Stimulated activated naive CD8-positive, alpha-beta T cell treated with anti-CD3 and anti-CD28 coated beads, Interleukin-15, amount 100 ng/mL, for 72 hours (primary cell): Measurements from ENCODE around the gene TMEM39B.

ENCODE experiments used
- ATAC-seq: fragments of 150-1000 bp; cut with Tn5 transposase; 2 replicates; pipeline ENCODE4 v1.10.0; 2021; ENCODE audit warnings: mild to moderate bottlenecking, moderate library complexity
- DNase-seq, 2 donors: peaks; one replicate each; pipeline ENCODE4 v3.0.0; 2021 to 2022
- H3K27ac Mint-ChIP-seq, 2 donors: one replicate each; pipeline ENCODE4 v1.8.0; 2022; ENCODE audit warnings: mild to moderate bottlenecking in 2 of 2, mixed read lengths in 2 of 2, moderate library complexity in 2 of 2
- H3K27me3 Mint-ChIP-seq: one replicate; pipeline ENCODE4 v1.8.0; 2022; ENCODE audit warnings: mixed read lengths
- H3K4me1 Mint-ChIP-seq: one replicate; pipeline ENCODE4 v1.8.0; 2022; ENCODE audit warnings: mild to moderate bottlenecking, mixed read lengths
- H3K4me3 Mint-ChIP-seq, 2 donors: one replicate each; pipeline ENCODE4 v1.8.0; 2022; ENCODE audit warnings: mild to moderate bottlenecking in 2 of 2, mixed read lengths in 2 of 2, moderate library complexity in 1 of 2
- H3K9me3 Mint-ChIP-seq, 2 donors: one replicate each; pipeline ENCODE4 v1.8.0; 2022; ENCODE audit warnings: mixed read lengths in 2 of 2

TMEM39B gene

DNA sequence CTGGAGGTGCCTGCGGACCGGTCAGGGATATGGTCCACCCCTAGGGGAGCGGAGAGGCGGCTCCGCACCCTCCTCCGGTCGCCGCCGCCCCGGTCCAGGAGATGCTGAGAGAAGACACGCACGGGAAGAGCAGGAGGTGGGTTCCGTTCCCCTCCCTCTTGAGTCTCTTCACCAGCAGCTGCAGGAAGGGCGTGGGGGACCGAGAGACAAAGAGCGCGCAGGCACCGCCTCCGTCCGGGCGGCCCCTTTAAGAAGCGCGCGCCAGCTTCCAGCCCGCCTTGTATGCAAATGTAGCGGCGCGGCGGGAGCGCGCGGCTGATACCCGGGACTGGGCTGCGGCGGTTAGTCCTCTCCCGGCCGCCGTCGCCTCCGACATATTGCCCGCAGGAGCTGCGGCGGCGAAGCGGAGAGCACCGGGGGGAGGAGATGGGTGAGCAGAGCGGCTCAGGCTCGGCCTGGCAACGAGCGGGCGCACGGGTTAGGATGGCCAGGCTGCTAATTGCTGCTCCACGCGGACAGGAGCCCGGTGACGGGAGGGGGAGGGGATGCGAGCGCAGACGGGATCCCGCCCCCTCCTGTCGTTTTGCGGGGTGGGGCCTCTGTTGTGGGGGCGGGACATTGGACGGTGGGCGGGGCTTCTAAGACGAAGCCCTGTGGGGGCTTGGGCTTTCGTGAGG is at the start of gene TMEM39B:
TMEM39B (plus strand) TSS at position 318 of the 677 bp plus-strand sequence; CDS start at position 427, 109 bp downstream.
- H3K4me1 Mint-ChIP-seq, result peaks cover 44% of the 10 kb centered on the region
- H3K27me3 Mint-ChIP-seq, result no peaks in the 10 kb centered on the region
- DNase-seq (peak; percentile 95 to 96), ATAC-seq (peak; percentile 95)
- H3K27ac Mint-ChIP-seq, result peak within 1 kb of the TSS; percentile 86 to 95
- peak within 1 kb of the TSS; percentile 86 to 98 for H3K4me3 Mint-ChIP-seq
- no peaks in the 10 kb centered on the region for H3K9me3 Mint-ChIP-seq

DNA sequence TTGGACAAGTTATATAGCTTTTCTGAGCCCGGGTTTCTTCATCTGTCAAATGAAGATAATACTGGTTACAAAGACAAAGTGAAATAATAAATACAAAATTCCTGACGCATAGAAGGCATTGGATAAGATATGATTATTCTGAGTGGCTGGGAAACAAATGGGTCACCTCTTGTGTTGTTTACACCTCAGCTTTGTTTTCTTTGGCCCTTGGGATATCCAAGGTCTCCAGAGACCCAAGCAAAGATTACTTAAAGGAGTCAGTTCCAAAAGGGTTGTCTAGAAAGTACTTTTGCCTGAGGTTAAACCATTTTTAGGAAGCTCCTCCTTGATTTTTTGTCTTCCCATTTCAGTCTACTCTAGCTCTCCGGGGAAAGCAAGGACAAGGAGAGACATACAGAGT is 49.4 kb upstream of the TMEM39B start:
- Mint-ChIP-seq H3K4me1 (peaks cover 64% of the 10 kb centered on the region), H3K27ac (peak overlapping the region in 1 of 2 donors; percentile 52), H3K27me3 (no peaks in the 10 kb centered on the region), H3K4me3 (no peak overlapping the region), H3K9me3 (no peaks in the 10 kb centered on the region)
- ATAC-seq, result no peak
- DNase-seq, result no peak

GRCh38 chr1:32025515-32025914 is 47.2 kb upstream of the TMEM39B start:
- no peak for ATAC-seq
- H3K9me3 Mint-ChIP-seq, result no peaks in the 10 kb centered on the region
- H3K4me3 Mint-ChIP-seq, result no peak overlapping the region
- no peaks in the 10 kb centered on the region for H3K27me3 Mint-ChIP-seq
- peaks cover 55% of the 10 kb centered on the region for H3K4me1 Mint-ChIP-seq
- no peak for DNase-seq
- peak overlapping the region in 1 of 2 donors; percentile 76 for H3K27ac Mint-ChIP-seq

- Mint-ChIP-seq H3K27me3 (no peaks in the 10 kb centered on the region), H3K4me1 (peaks cover 50% of the 10 kb centered on the region)
Measured at GRCh38 chr1:32028746-32029145, 44.0 kb upstream of the TMEM39B start.

DNA sequence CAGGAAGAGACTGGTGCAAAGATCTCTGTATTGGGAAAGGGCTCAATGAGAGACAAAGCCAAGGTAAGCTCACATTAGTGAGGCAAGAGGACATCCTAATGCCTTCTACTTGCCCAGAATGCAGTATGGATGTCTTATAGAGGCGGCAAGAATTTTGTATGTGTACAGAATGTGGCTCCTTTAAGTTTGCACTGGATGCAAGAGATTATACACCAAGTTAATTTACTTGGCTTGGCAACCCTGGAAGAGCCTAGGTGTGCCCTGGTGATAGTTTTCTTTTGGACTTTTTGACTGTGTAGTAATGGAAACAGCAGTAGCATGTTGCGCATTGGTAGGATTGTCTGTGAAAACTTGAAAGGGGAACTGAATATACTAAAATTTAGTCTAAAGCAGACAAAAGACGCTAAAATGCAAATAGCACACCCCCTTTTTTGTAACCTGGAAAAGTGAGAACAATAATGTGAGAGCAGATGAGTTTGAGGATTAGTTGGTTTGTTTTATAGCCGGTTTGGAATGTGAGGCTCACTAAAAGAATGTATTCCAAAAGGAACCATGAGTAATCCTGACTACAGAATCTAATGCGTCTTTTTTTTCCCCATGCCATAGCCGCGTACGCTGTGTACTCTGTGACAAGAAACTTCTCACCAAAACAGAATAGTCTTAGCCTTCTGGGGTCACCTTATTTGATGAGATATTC is 41.0 kb upstream of the TMEM39B start:
- Mint-ChIP-seq H3K4me3 (no peak overlapping the region), H3K27ac (peak overlapping the region in 1 of 2 donors; percentile 72), H3K9me3 (no peaks in the 10 kb centered on the region), H3K27me3 (no peaks in the 10 kb centered on the region), H3K4me1 (peaks cover 52% of the 10 kb centered on the region)
- ATAC-seq, result no peak
- no peak for DNase-seq

More at GRCh38 chr1:32028746-32029145, 44.0 kb upstream of the TMEM39B start:
- DNase-seq (no peak), ATAC-seq (no peak)
- Mint-ChIP-seq H3K4me3 (no peak overlapping the region), H3K9me3 (no peaks in the 10 kb centered on the region), H3K27ac (no peak overlapping the region)

- peaks cover 50% of the 10 kb centered on the region for H3K4me1 Mint-ChIP-seq
- no peak overlapping the region for H3K4me3 Mint-ChIP-seq
- H3K27ac Mint-ChIP-seq, result no peak overlapping the region
- ATAC-seq, result no peak
- H3K9me3 Mint-ChIP-seq, result no peaks in the 10 kb centered on the region
- no peak for DNase-seq
- H3K27me3 Mint-ChIP-seq, result no peaks in the 10 kb centered on the region
Measured at GRCh38 chr1:32032275-32032615, 40.5 kb upstream of the TMEM39B start.

DNA sequence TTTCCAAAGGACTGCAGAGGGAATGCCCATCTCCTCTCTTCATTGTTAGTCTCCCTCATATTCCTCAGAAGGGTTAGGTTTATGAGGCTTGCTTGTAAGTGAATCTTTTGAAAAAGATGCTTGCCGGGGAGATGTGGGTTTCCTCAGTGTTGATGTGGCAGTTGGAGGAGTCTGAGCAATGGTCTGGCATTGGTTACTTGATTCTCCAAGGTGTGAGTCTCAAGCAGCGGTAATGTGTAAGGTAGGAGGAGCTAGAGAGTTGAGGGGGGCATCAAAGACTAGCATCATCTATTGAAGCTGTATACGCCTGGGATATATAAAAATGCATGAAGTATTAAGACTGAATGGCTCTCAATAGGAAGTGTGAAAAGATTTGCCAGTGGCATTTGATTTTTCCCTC is 37.6 kb upstream of the TMEM39B start:
- DNase-seq (no peak), ATAC-seq (no peak)
- Mint-ChIP-seq H3K9me3 (no peaks in the 10 kb centered on the region), H3K4me3 (no peak overlapping the region), H3K4me1 (peaks cover 36% of the 10 kb centered on the region), H3K27me3 (no peaks in the 10 kb centered on the region), H3K27ac (peak overlapping the region in 1 of 2 donors; percentile 95)

DNA sequence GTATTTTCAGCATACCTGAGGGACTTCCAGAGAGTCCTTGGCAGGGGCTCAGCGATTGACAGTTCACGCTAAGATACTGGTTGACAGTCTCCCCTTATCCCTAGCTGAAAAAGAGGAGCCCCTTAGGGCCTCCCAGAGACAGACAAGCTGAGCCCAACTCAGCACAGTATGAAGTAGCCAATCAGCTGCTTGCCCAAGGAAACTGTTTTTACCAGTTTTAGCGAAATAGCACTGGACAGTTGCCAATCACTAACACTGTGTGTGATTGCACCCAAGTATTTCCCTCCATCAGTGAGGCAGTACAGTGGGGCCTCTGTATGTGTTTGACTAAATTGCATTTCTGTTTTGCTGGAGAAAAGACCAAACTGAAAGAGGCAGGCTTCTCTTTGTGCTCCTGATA is 32.0 kb upstream of the TMEM39B start:
- no peak for DNase-seq
- no peaks in the 10 kb centered on the region for H3K27me3 Mint-ChIP-seq

DNA sequence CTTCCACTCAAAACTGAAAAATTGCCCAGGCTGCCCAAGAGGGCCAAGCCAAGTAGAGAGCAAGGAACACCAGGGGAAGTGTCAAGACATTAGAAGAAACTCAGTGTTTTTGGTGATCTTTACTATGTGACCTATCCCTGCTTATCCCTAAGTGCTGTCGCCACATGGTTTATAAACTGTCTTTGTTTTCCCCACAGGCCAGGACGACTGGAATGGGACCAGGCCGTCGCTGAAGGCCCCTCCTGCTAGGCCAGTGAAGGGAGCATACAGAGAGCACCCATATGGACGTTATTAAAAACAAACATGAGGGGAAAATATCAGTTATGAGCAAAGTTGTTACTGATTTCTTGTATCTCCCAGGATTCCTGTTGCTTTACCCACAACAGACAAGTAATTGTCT is 30.4 kb upstream of the TMEM39B start:
- Mint-ChIP-seq H3K27ac (no peak overlapping the region), H3K4me3 (no peak overlapping the region), H3K27me3 (no peaks in the 10 kb centered on the region), H3K9me3 (no peaks in the 10 kb centered on the region), H3K4me1 (no peaks in the 10 kb centered on the region)
- DNase-seq (no peak), ATAC-seq (no peak)

More for the DNA sequence above, 32.0 kb upstream of the TMEM39B start:
- H3K9me3 Mint-ChIP-seq, result no peaks in the 10 kb centered on the region
- H3K27ac Mint-ChIP-seq, result no peak overlapping the region
- ATAC-seq, result no peak
- peaks cover 8% of the 10 kb centered on the region for H3K4me1 Mint-ChIP-seq
- no peak overlapping the region for H3K4me3 Mint-ChIP-seq

GRCh38 chr1:32044234-32044633 is 28.5 kb upstream of the TMEM39B start:
- H3K27ac Mint-ChIP-seq, result peak overlapping the region in 1 of 2 donors; percentile 72
- H3K9me3 Mint-ChIP-seq, result no peaks in the 10 kb centered on the region

GRCh38 chr1:32045772-32046171 is 27.0 kb upstream of the TMEM39B start:
- DNase-seq, result no peak
- no peak for ATAC-seq
- H3K27me3 Mint-ChIP-seq, result no peaks in the 10 kb centered on the region
- H3K9me3 Mint-ChIP-seq, result no peaks in the 10 kb centered on the region
- H3K4me3 Mint-ChIP-seq, result no peak overlapping the region
- H3K27ac Mint-ChIP-seq, result peak overlapping the region; percentile 34 to 62
- peaks cover 28% of the 10 kb centered on the region for H3K4me1 Mint-ChIP-seq

More at GRCh38 chr1:32044234-32044633, 28.5 kb upstream of the TMEM39B start:
- Mint-ChIP-seq H3K4me1 (peaks cover 16% of the 10 kb centered on the region), H3K27me3 (no peaks in the 10 kb centered on the region), H3K4me3 (no peak overlapping the region)
- DNase-seq, result no peak
- no peak for ATAC-seq

GRCh38 chr1:32047701-32048100 is 25.0 kb upstream of the TMEM39B start:
- DNase-seq (no peak), ATAC-seq (no peak)
- Mint-ChIP-seq H3K27ac (no peak overlapping the region), H3K27me3 (no peaks in the 10 kb centered on the region), H3K4me3 (no peak overlapping the region), H3K4me1 (peaks cover 28% of the 10 kb centered on the region), H3K9me3 (no peaks in the 10 kb centered on the region)

DNA sequence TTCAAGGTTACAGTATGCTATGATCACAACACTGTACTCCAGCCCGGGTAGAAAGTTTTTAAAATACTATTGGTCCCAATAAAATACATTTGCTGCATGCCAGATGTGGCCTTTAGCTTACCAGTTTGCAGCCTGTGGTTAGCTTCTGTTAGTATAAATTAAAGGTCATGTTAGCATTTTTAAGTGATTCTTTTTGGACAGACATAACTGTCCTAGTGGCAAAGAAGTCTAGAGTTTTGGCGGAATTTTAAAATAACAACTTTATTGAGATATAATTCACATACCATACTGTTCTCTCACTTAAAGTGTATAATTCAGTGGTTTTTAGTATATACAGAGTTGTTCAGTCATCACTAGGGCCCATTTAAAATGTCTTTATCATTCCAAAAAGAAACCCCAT is 24.3 kb upstream of the TMEM39B start:
- Mint-ChIP-seq H3K4me1 (peaks cover 28% of the 10 kb centered on the region), H3K27ac (no peak overlapping the region), H3K9me3 (no peaks in the 10 kb centered on the region), H3K27me3 (no peaks in the 10 kb centered on the region), H3K4me3 (no peak overlapping the region)
- ATAC-seq, result no peak
- no peak for DNase-seq

- H3K27me3 Mint-ChIP-seq, result no peaks in the 10 kb centered on the region
- DNase-seq, result no peak
Measured at GRCh38 chr1:32051706-32052105, 21.0 kb upstream of the TMEM39B start.

GRCh38 chr1:32052887-32053286 is 19.9 kb upstream of the TMEM39B start:
- no peaks in the 10 kb centered on the region for H3K9me3 Mint-ChIP-seq
- peak overlapping the region in 1 of 2 donors; percentile 48 for H3K27ac Mint-ChIP-seq
- ATAC-seq (no peak), DNase-seq (no peak)
- no peaks in the 10 kb centered on the region for H3K27me3 Mint-ChIP-seq
- peaks cover 26% of the 10 kb centered on the region for H3K4me1 Mint-ChIP-seq
- no peak overlapping the region for H3K4me3 Mint-ChIP-seq

More at GRCh38 chr1:32051706-32052105, 21.0 kb upstream of the TMEM39B start:
- Mint-ChIP-seq H3K9me3 (no peaks in the 10 kb centered on the region), H3K27ac (peak overlapping the region in 1 of 2 donors; percentile 59), H3K4me1 (peaks cover 28% of the 10 kb centered on the region), H3K4me3 (no peak overlapping the region)
- ATAC-seq, result no peak

DNA sequence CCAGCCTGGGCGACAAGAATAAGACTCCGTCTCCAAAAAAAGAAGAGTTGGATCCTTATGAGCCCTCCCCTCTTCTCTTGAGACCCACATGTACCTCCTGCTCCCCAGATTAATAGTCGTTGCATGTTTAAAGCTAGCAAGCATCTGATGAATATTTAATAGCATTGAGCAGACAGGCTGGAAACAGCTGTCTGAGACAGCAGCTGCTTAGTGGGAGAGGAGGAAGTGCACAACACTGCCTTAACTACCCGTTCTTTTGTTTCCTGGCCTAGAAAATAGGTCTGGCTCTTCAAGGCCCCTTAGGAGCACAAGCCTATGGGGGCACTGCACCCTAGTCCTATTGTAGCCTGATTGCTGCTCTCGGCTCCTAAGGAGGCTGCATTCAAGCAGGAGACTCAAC is 17.3 kb upstream of the TMEM39B start:
- no peak for DNase-seq
- no peak overlapping the region for H3K4me3 Mint-ChIP-seq
- no peaks in the 10 kb centered on the region for H3K9me3 Mint-ChIP-seq
- H3K27ac Mint-ChIP-seq, result no peak overlapping the region
- ATAC-seq, result no peak
- H3K27me3 Mint-ChIP-seq, result no peaks in the 10 kb centered on the region
- peaks cover 2% of the 10 kb centered on the region for H3K4me1 Mint-ChIP-seq
